Common myeloid progenitor, CD34-positive (primary cell): Measurements from ENCODE around the gene PRCD.

Experiments
- CTCF ChIA-PET: fragments of 350-600 bp; sonication (Branson Sonifier 250); formaldehyde crosslinking; loops from one replicate; lab custom pipeline; 2021; ENCODE audit warnings: antibody characterized with exemption; lab: Charles Lee
- POLR2A ChIA-PET: fragments of 350-600 bp; sonication (Branson Sonifier 250); formaldehyde crosslinking; loops from one replicate; lab custom pipeline; 2021; ENCODE audit warnings: antibody characterized with exemption; lab: Charles Lee
- DNase-seq, 3 donors: peaks; one replicate each; pipeline versions ENCODE4 v3.0.0 to v3.0.0-alpha.2; 2013
- H3K27ac ChIP-seq, 2 experiments: 1 replicate in 1 of 2; 2 replicates in 1 of 2; pipeline ENCODE4 v1.7.0; 2013; ENCODE audit warnings: inconsistent platforms in 2 of 2, low read length in 2 of 2, mild to moderate bottlenecking in 2 of 2, low read depth in 1 of 2, moderate library complexity in 1 of 2; ENCODE audit not compliant: severe bottlenecking in 2 of 2, insufficient read depth in 1 of 2, poor library complexity in 1 of 2
- H3K27me3 ChIP-seq, 5 experiments: replicated peaks in 2 of 5; 1 replicate in 3 of 5; 2 replicates in 2 of 5; pipeline versions ENCODE4 v1.6.1 to v1.7.0; 2013; ENCODE audit warnings: low read length in 4 of 5, mild to moderate bottlenecking in 2 of 5, moderate library complexity in 2 of 5, inconsistent platforms in 1 of 5; ENCODE audit not compliant: insufficient read depth in 5 of 5, control insufficient read depth in 4 of 5
- H3K36me3 ChIP-seq, 4 experiments: 1 replicate in 2 of 4; 2 replicates in 2 of 4; pipeline versions ENCODE4 v1.6.1 to v1.7.0; 2013; ENCODE audit warnings: low read length in 3 of 4, control low read depth in 1 of 4, mild to moderate bottlenecking in 1 of 4; ENCODE audit not compliant: control insufficient read depth in 4 of 4, insufficient read depth in 4 of 4
- H3K4me1 ChIP-seq, 4 experiments: 1 replicate in 3 of 4; 2 replicates in 1 of 4; pipeline versions ENCODE4 v1.6.1 to v1.7.1; 2013; ENCODE audit warnings: low read length in 3 of 4, mild to moderate bottlenecking in 3 of 4, control low read depth in 1 of 4, inconsistent platforms in 1 of 4, moderate library complexity in 1 of 4; ENCODE audit not compliant: control insufficient read depth in 4 of 4, insufficient read depth in 4 of 4; ENCODE audit errors: control extremely low read depth in 1 of 4
- H3K4me3 ChIP-seq, 7 experiments: 1 replicate in 4 of 7; 2 replicates in 3 of 7; pipeline versions ENCODE4 v1.5.1 to v1.7.0; 2013; ENCODE audit warnings: mild to moderate bottlenecking in 7 of 7, low read length in 6 of 7, moderate library complexity in 6 of 7, inconsistent platforms in 2 of 7, low read depth in 2 of 7, control low read depth in 1 of 7; ENCODE audit not compliant: insufficient read depth in 4 of 7, control insufficient read depth in 1 of 7; ENCODE audit errors: extremely low read depth in 1 of 7
- H3K9me3 ChIP-seq, 5 experiments: 1 replicate in 4 of 5; 2 replicates in 1 of 5; pipeline versions ENCODE4 v1.6.1 to v1.7.1; 2013; ENCODE audit warnings: low read length in 4 of 5, mild to moderate bottlenecking in 2 of 5, inconsistent platforms in 1 of 5, low read depth in 1 of 5, moderate library complexity in 1 of 5; ENCODE audit not compliant: control insufficient read depth in 4 of 5, insufficient read depth in 2 of 5; ENCODE audit errors: control extremely low read depth in 1 of 5
- WGBS: methylation state at CpG from one replicate; pipeline ENCODE4 v1.1.5; 2013; ENCODE audit not compliant: insufficient coverage; 5-methylcytosine and 5-hydroxymethylcytosine counted together

PRCD gene

GRCh38 chr17:76588182-76588581 is 48.3 kb downstream of the PRCD start:
- no peak overlapping the region for H3K27ac ChIP-seq
- CTCF ChIA-PET, result interaction anchor here (1.3 to 6.2 kb wide), 6 partner anchors 10 to 94 kb away, joined by 3 to 50 read pairs (median 6); no protein-coding TSS in a partner anchor
- no peak overlapping the region for H3K4me3 ChIP-seq
- H3K9me3 ChIP-seq, result peaks cover 0 to 5% (median 0%) of the 10 kb centered on the region in 5 experiments
- DNase-seq, result no peak
- peaks cover 11 to 55% (median 27%) of the 10 kb centered on the region in 5 experiments for H3K27me3 ChIP-seq
- H3K36me3 ChIP-seq, result no peaks in the 10 kb centered on the region
- POLR2A ChIA-PET, result no interaction called here
- H3K4me1 ChIP-seq, result peaks cover 0 to 26% (median 19%) of the 10 kb centered on the region in 4 experiments

GRCh38 chr17:76593384-76593826 is 53.6 kb downstream of the PRCD start:
- no peak for DNase-seq
- POLR2A ChIA-PET, result interaction anchor here (0.7 kb wide), 1 partner anchor 18 kb away, joined by 3 read pairs; no protein-coding TSS in a partner anchor
- no peak overlapping the region for H3K4me3 ChIP-seq
- WGBS, result 89% methylated on average over 6 of the region's 8 CpGs
- H3K4me1 ChIP-seq, result peaks cover 0 to 9% (median 4%) of the 10 kb centered on the region in 4 experiments
- peaks cover 0 to 4% (median 0%) of the 10 kb centered on the region in 5 experiments for H3K9me3 ChIP-seq
- CTCF ChIA-PET, result interaction anchor here (0.7 to 2.7 kb wide), 4 partner anchors 31 to 88 kb away, joined by 4 to 14 read pairs (median 6); no protein-coding TSS in a partner anchor
- no peaks in the 10 kb centered on the region for H3K36me3 ChIP-seq
- H3K27me3 ChIP-seq, result peaks cover 0 to 9% (median 5%) of the 10 kb centered on the region in 5 experiments
- no peak overlapping the region for H3K27ac ChIP-seq

- Histone ChIP-seq H3K36me3 (no peaks in the 10 kb centered on the region), H3K9me3 (no peaks in the 10 kb centered on the region), H3K27me3 (peaks cover 0 to 5% (median 0%) of the 10 kb centered on the region in 5 experiments), H3K4me3 (no peak overlapping the region), H3K27ac (no peak overlapping the region), H3K4me1 (peaks cover 0 to 14% (median 4%) of the 10 kb centered on the region in 4 experiments)
- 92% methylated on average over 4 of the region's 4 CpGs for WGBS
- DNase-seq, result no peak
- CTCF ChIA-PET, result interaction anchor here (1.5 to 2.7 kb wide), 3 partner anchors 35 to 88 kb away, joined by 4 to 14 read pairs (median 7); no protein-coding TSS in a partner anchor
- POLR2A ChIA-PET, result interaction anchor here (0.7 to 0.8 kb wide), 2 partner anchors 18 to 35 kb away, joined by 3 read pairs; no protein-coding TSS in a partner anchor
Observed at GRCh38 chr17:76593959-76594358, 54.1 kb downstream of the PRCD start.

GRCh38 chr17:76594690-76595089 is 54.8 kb downstream of the PRCD start:
- H3K9me3 ChIP-seq, result no peaks in the 10 kb centered on the region
- H3K4me1 ChIP-seq, result peaks cover 1 to 15% (median 6%) of the 10 kb centered on the region in 4 experiments
- POLR2A ChIA-PET, result interaction anchor here (0.8 kb wide), 1 partner anchor 36 kb away, joined by 3 read pairs; no protein-coding TSS in a partner anchor
- H3K27me3 ChIP-seq, result peaks cover 0 to under 1% (median 0%) of the 10 kb centered on the region in 5 experiments
- H3K27ac ChIP-seq, result no peak overlapping the region
- CTCF ChIA-PET, result interaction anchor here (2.0 to 2.7 kb wide), 2 partner anchors 36 to 72 kb away, joined by 7 to 14 read pairs; no protein-coding TSS in a partner anchor
- WGBS, result no CpG with 5 or more reads among the region's 3 CpGs
- DNase-seq, result no peak
- H3K4me3 ChIP-seq, result no peak overlapping the region
- H3K36me3 ChIP-seq, result no peaks in the 10 kb centered on the region
